Mucosa of stomach (tissue), 1 donor: ENCODE data around the gene SEM1.
"Not testable (repeated sequence)": the region's sequence is repeated elsewhere in the genome, so short reads cannot be mapped to it uniquely, and the experiment has no call there.

ENCODE experiments used
- H3K27me3 ChIP-seq: one replicate; pipeline ENCODE4 v1.7.0; 2013; ENCODE audit warnings: mild to moderate bottlenecking, low read length; ENCODE audit not compliant: control insufficient read depth, insufficient read depth
- H3K36me3 ChIP-seq: one replicate; pipeline ENCODE4 v1.7.0; 2013; ENCODE audit warnings: low read length; ENCODE audit not compliant: control insufficient read depth, insufficient read depth
- H3K4me1 ChIP-seq: one replicate; pipeline ENCODE4 v1.7.0; 2013; ENCODE audit warnings: mild to moderate bottlenecking, low read length; ENCODE audit not compliant: control insufficient read depth, insufficient read depth
- H3K4me3 ChIP-seq: one replicate; pipeline ENCODE4 v1.7.0; 2013; ENCODE audit warnings: low read length
- H3K9ac ChIP-seq: one replicate; pipeline ENCODE4 v1.7.0; 2013; ENCODE audit warnings: mild to moderate bottlenecking, low read length, moderate library complexity
- H3K9me3 ChIP-seq: one replicate; pipeline ENCODE4 v1.7.0; 2013; ENCODE audit warnings: mild to moderate bottlenecking, low read length, moderate library complexity; ENCODE audit not compliant: control insufficient read depth
- donor health status: Pancreatic carcinoma.

The SEM1 gene

DNA sequence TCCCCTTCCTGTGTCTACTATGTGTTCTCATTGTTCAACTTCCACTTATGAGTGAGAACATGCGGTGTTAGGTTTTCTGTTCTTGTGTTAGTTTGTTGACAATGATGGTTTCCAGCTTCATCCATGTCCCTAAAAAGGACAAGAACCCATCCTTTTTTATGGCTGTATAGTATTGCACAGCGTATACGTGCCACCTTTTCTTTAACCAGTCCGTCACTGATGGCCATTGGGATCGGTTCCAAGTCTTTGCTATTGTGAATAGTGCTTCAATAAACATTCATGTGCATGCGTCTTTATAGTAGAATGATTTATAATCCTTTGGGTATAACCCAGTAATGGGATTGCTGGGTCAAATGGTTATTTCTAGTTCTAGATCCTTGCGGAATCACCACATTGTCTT is 11.2 kb downstream of the SEM1 start:
- H3K4me3 ChIP-seq, H3K9ac ChIP-seq, H3K4me1 ChIP-seq, H3K36me3 ChIP-seq, H3K9me3 ChIP-seq, H3K27me3 ChIP-seq: not testable (repeated sequence)

DNA sequence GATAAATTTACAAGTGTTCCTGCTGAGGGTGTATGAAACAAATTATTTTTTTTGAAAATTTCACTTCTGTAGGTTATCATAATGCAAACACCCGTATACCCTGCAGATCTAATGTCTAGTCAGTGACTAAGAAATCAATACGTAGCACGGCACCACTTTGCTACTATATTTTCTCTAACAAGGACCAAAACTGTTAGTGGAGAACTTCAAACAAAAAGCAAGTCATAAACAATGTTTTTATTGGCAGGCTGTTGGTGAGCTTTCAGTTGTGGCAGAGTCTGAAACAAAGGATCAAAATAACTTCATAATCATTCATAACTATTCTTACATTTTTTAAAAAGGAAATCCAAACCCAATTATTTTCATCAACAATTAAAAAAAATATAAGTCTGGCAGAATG is 11.8 kb downstream of the SEM1 start:
- Histone ChIP-seq H3K4me3 (no peak overlapping the region), H3K4me1 (no peaks in the 10 kb centered on the region), H3K36me3 (no peaks in the 10 kb centered on the region), H3K9me3 (no peaks in the 10 kb centered on the region), H3K9ac (no peak overlapping the region), H3K27me3 (no peaks in the 10 kb centered on the region)

DNA sequence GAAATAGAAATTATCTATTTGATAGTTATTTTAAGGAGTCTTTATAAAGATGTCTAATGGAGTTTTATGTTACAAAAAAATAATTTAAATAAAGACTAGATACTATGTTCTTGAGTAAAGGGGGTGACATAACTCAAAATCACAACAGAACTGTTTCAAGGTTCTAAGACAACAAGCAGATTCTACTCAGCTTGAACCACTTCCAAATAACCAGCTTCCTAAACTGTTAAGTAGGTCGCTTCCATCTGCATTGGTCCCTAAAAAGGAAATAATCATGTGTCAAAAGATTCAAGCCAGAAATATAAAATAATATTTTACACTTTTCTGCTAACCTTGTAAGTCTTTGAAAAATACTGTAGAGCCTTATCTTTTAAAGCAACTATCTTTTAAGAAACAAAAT is 14.1 kb downstream of the SEM1 start:
- no peaks in the 10 kb centered on the region for H3K27me3 ChIP-seq
- no peak overlapping the region for H3K4me3 ChIP-seq

DNA sequence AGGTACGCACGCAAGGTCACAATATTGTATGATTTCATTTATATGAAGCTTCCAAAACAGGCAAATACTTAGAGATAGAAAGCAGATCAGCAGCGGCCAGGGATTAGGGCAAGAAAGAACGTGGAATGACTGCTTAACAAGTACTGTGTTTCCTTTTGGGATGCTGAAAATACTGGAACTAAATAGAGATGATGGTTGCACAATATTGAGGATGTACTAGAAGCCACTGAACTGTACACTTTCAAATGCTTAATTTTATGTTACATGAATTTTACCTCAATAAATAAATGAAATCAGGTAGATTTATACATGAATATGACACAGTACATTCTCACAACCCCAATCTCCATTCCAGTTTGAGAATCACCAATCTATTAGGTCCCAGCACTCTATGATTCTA is 15.6 kb downstream of the SEM1 start:
- Histone ChIP-seq H3K4me1 (no peaks in the 10 kb centered on the region), H3K27me3 (no peaks in the 10 kb centered on the region), H3K9me3 (no peaks in the 10 kb centered on the region), H3K4me3 (no peak overlapping the region), H3K36me3 (no peaks in the 10 kb centered on the region), H3K9ac (no peak overlapping the region)

More for the DNA sequence above, 14.1 kb downstream of the SEM1 start:
- no peak overlapping the region for H3K9ac ChIP-seq
- H3K36me3 ChIP-seq = no peaks in the 10 kb centered on the region
- no peaks in the 10 kb centered on the region for H3K9me3 ChIP-seq
- H3K4me1 ChIP-seq = no peaks in the 10 kb centered on the region

DNA sequence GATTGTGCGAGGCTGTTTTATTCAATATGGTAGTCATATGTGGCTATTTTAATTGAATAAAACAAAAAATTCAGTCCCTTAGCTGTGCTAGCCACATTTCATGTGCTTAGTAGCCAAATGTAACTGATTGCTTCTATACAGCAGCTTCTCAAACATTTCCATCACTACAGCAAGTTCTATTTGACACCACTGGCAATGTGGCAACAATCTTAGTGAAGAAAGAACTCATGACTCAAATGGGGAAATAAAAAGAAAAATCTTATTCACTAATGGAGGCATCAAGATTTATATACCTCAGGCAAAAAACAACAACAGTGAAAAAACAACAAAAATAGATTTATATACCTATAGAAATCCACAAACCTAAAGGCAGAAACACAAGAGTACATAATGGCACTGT is 17.9 kb downstream of the SEM1 start:
- Histone ChIP-seq H3K27me3 (no peaks in the 10 kb centered on the region), H3K9ac (no peak overlapping the region), H3K9me3 (no peaks in the 10 kb centered on the region), H3K4me1 (no peaks in the 10 kb centered on the region), H3K36me3 (no peaks in the 10 kb centered on the region), H3K4me3 (no peak overlapping the region)

DNA sequence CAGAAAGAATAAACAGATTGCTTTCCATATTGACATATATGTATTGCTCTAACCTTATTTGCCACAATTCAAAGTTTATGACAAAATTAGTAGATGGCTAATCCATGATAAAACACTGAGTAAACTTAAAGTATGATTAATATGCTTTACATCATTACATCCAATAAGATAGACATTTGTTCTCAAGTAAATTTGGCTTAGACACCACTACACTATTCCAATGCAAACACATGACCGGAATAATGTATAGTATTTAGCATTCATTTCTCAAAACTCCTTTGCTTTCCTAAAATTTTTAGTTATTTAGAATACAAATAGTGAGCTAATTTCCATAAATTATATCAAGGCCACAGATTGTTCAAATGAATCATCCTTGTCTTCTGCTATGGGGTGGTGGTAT is 20.2 kb downstream of the SEM1 start:
- H3K4me3 ChIP-seq = no peak overlapping the region
- no peaks in the 10 kb centered on the region for H3K36me3 ChIP-seq
- no peaks in the 10 kb centered on the region for H3K9me3 ChIP-seq
- H3K9ac ChIP-seq = no peak overlapping the region
- no peaks in the 10 kb centered on the region for H3K4me1 ChIP-seq
- no peaks in the 10 kb centered on the region for H3K27me3 ChIP-seq

DNA sequence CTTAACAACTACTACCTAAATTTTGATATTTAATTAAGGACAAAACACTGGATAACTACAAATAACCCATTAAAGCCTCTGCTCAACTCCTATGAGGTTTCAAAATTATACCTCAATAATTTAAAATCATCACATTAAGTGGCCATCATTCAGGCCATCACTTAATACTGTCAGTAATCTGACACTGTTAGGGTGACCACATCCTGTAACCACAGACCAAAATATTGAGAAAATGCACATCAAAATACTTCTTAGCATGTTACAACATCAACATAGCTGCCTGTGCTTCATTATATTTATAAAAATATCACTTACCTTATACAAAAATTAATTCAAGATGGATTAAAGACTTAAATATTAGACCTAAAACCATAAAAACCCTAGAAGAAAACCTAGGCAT is 23.3 kb downstream of the SEM1 start:
- H3K9ac ChIP-seq = no peak overlapping the region
- no peaks in the 10 kb centered on the region for H3K36me3 ChIP-seq
- no peaks in the 10 kb centered on the region for H3K4me1 ChIP-seq
- H3K9me3 ChIP-seq = no peaks in the 10 kb centered on the region
- H3K27me3 ChIP-seq = no peaks in the 10 kb centered on the region
- no peak overlapping the region for H3K4me3 ChIP-seq

DNA sequence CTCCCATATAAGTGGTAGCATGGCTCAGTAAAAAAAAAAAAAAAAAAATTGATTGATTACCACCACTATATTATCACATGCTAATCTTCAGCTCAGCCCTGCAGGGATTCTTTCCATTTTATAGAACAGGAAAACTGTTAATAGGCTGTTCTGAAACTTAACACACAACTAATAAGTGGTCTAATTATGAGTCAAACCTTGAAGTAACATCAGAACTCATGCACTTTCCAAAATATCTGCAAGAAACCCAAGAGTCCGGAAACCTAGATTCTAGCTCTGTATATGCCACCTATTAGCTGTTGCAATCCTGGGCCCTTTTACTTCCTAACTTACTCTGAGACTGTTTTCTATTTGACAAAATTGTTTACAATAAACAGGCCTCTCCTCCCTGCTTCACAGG is 23.9 kb downstream of the SEM1 start:
- Histone ChIP-seq H3K36me3 (no peaks in the 10 kb centered on the region), H3K4me3 (no peak overlapping the region), H3K27me3 (no peaks in the 10 kb centered on the region), H3K4me1 (no peaks in the 10 kb centered on the region), H3K9me3 (no peaks in the 10 kb centered on the region), H3K9ac (no peak overlapping the region)

DNA sequence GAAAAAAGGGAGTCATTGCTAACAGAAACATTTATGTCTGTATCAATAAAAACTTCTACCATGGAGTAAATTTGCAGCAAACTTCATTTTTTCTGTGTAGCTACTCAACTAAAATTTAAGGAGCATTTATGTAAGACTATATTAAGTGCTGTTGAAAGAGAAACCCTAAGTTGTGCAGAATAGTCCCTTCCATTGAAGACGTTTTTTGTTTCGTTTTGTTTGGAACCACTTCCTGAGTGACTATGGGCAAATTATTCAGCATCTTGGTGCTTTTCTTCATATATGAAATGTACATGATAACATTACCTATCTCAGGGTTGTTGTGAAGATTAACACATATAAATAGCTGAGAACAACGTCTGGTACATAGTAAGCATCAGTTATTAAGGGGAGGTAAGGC is 24.3 kb downstream of the SEM1 start:
- Histone ChIP-seq H3K9ac (no peak overlapping the region), H3K9me3 (no peaks in the 10 kb centered on the region), H3K36me3 (no peaks in the 10 kb centered on the region), H3K4me1 (no peaks in the 10 kb centered on the region), H3K27me3 (no peaks in the 10 kb centered on the region), H3K4me3 (no peak overlapping the region)

DNA sequence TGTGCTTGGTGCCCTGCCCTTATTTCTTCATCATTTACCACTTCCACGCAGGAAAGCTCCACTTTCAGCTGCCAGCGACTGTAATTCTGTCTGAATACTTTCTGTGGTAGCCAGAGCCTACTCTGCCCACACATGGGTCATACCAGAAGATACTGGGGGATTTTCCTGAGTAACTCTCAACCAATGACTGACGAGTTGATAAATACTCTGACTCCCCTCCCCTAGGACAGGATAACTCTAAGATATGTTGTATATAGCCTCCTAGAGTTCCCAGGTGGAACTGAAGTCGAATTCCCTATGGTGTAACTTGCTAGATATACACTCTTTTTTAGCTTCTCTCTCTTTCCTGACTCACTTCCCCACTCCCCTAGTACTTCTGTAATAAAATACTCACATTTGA is 29.8 kb downstream of the SEM1 start:
- no peaks in the 10 kb centered on the region for H3K27me3 ChIP-seq

DNA sequence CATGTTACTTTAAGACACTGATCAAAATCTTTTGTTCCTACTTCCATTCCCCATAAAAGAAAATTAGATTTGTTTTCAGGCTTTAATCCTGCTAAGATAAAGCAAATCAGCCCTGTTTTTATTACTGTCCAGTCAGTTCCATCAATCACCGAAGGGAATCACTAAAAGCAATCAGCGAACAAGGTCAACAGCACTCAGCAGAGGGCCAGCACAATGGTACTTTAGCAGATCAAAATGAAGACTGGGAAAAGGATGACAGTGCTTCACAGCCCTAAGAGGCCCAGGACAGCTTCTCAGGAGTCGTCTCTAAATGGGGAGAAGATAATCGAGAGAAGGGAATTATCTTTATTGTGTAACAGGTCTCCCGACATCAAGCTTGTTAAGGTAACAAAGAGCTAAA is 32.7 kb downstream of the SEM1 start:
- no peak overlapping the region for H3K9ac ChIP-seq
- no peaks in the 10 kb centered on the region for H3K27me3 ChIP-seq
- no peaks in the 10 kb centered on the region for H3K36me3 ChIP-seq
- no peaks in the 10 kb centered on the region for H3K4me1 ChIP-seq
- H3K4me3 ChIP-seq = no peak overlapping the region
- no peaks in the 10 kb centered on the region for H3K9me3 ChIP-seq

More for the DNA sequence above, 29.8 kb downstream of the SEM1 start:
- Histone ChIP-seq H3K36me3 (no peaks in the 10 kb centered on the region), H3K9ac (no peak overlapping the region), H3K4me1 (no peaks in the 10 kb centered on the region), H3K9me3 (no peaks in the 10 kb centered on the region), H3K4me3 (no peak overlapping the region)

DNA sequence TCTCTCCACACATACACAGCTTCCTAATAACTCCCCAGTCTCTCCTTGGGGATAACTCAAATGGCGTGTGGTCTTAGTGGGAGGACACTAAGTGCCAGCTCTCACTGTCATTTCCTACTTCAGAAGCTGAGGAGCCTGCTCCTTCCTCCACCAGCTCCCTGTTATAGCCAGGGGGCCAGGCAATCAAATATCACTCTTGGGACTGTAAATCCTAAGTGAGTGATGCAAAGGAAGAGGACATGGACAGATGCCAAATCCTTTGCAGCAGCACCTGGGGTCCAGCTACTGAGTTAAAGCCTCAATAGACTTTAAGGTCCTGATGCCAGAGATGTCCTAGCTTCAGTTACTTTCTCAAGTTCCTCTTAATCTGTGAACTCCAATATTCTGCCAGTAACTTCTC is 34.1 kb downstream of the SEM1 start:
- Histone ChIP-seq H3K9ac (no peak overlapping the region), H3K36me3 (no peaks in the 10 kb centered on the region), H3K4me1 (no peaks in the 10 kb centered on the region), H3K9me3 (no peaks in the 10 kb centered on the region), H3K4me3 (no peak overlapping the region), H3K27me3 (no peaks in the 10 kb centered on the region)

DNA sequence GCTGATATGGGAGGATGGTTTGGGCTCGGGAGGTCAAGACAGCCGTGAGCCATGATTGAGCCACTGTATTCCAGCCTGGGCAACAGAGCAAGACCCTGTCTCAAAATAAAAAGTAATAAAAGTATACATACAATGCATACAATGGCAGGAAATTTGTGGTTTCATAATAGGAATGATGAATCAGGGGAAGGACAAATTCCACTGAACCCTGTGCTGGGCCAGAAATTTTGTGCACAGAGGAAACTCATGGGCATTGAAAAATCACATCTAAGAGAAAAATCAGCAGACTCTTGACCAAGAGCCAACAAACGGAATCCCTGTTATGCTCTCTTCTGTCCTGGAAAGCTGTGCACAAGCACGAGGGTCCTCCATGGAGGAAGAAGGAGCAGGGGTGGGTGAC is 35.1 kb downstream of the SEM1 start:
- Histone ChIP-seq H3K27me3 (no peaks in the 10 kb centered on the region), H3K36me3 (no peaks in the 10 kb centered on the region), H3K9ac (no peak overlapping the region), H3K9me3 (no peaks in the 10 kb centered on the region), H3K4me1 (no peaks in the 10 kb centered on the region), H3K4me3 (no peak overlapping the region)
